ENCODE results near the gene PRPF6. TPM values are rescaled to one million over a fixed set of nuclear protein-coding genes. Genes with fewer than 3 reads are reported as not detected.

The PRPF6 gene
- total and polyA plus RNA-seq, 2 of the 13 experiments (the other 11 are each of a cell fraction or from before 2014, with no cell fraction given): 63.7 to 101 TPM

GRCh38 chr20:64041040-64041780 lies 60.3 kb downstream of the PRPF6 start (continued):
- TF ChIP-seq ZNF646 (CRISPR knock-in tag; IDR thresholded peaks at IDR 0.05): peak; percentile 54; the same call in 1 of the 2 replicates
- TF ChIP-seq RXRA (CRISPR knock-in tag; IDR thresholded peaks at IDR 0.05): 0 out of 2 replicates have a peak, but pooled peaks have one; percentile 30
- TF ChIP-seq TCF12 (IDR thresholded peaks at IDR 0.05): no peak
- 0 out of 2 replicates have a peak, but pooled peaks have one; percentile 19 for TF ChIP-seq TCF12 (CRISPR knock-in tag; IDR thresholded peaks at IDR 0.05)
- 0 out of 2 replicates have a peak, but pooled peaks have one; percentile 58 for TF ChIP-seq CREB3 (CRISPR knock-in tag; IDR thresholded peaks at IDR 0.05)
- TF ChIP-seq ZNF513 (CRISPR knock-in tag; conservative IDR thresholded peaks at IDR 0.05): 0 out of 2 replicates have a peak, but pooled peaks have one; percentile 58
- TF ChIP-seq ZMAT5 (CRISPR knock-in tag; IDR thresholded peaks at IDR 0.05; ENCODE audit: borderline replicate concordance, low read depth): no peak
- peak; percentile 85; the same call in 1 of the 2 replicates for TF ChIP-seq PBX3 (CRISPR knock-in tag; IDR thresholded peaks at IDR 0.05; ENCODE audit: borderline replicate concordance)
- peak; percentile 31; the same call in 1 of the 2 replicates for TF ChIP-seq ZNF780A (CRISPR knock-in tag; IDR thresholded peaks at IDR 0.05)
- no peak for TF ChIP-seq KAT2B (IDR thresholded peaks at IDR 0.05; ENCODE audit: borderline replicate concordance, low read depth, low read length)
- no peak for TF ChIP-seq TBL1XR1 (IDR thresholded peaks at IDR 0.05; ENCODE audit: borderline replicate concordance, low read length, partially characterized antibody)
- peak; percentile 69; the same call in 1 of the 2 replicates for TF ChIP-seq ZNF264 (CRISPR knock-in tag; IDR thresholded peaks at IDR 0.05)
- TF ChIP-seq STAT6 (CRISPR knock-in tag; IDR thresholded peaks at IDR 0.05; ENCODE audit: borderline replicate concordance): 0 out of 2 replicates have a peak, but pooled peaks have one; percentile 71

Measured in HepG2 (cell line).